ENCODE data around the gene SPDYE3. TPM values are rescaled to one million over a fixed set of nuclear protein-coding genes. Genes with fewer than 3 reads are reported as not detected.

The SPDYE3 gene
- total RNA-seq, 1 donor from 2014 or later, result not detected

Other genes starting within 250 kb of the SPDYE3 start
- 23.6 and 25.5 TPM in 2 replicates for gene ZNF3, start 226.0 kb upstream of the SPDYE3 start, total RNA-seq
- gene COPS6, start 218.7 kb upstream of the SPDYE3 start, total RNA-seq, result 116 and 119 TPM in 2 replicates
- gene MCM7, start 206.3 kb upstream of the SPDYE3 start, total RNA-seq, result 383 and 389 TPM in 2 replicates
- 12.2 and 16.4 TPM in 2 replicates for gene AP4M1, start 206.1 kb upstream of the SPDYE3 start, total RNA-seq
- gene TAF6, start 188.3 kb upstream of the SPDYE3 start, total RNA-seq, result 68.1 and 76.9 TPM in 2 replicates
- 17.0 and 19.1 TPM in 2 replicates for gene CNPY4, start 188.1 kb upstream of the SPDYE3 start, total RNA-seq
- 2.8 and 2.9 TPM in 2 replicates for gene MBLAC1, start 180.7 kb upstream of the SPDYE3 start, total RNA-seq
- 125 and 130 TPM in 2 replicates for gene LAMTOR4, start 158.8 kb upstream of the SPDYE3 start, total RNA-seq
- gene TRAPPC14, start 149.0 kb upstream of the SPDYE3 start, total RNA-seq, result 31.2 and 33.2 TPM in 2 replicates
- gene GAL3ST4, start 139.1 kb upstream of the SPDYE3 start, total RNA-seq, result 2.4 and 2.8 TPM in 2 replicates
- 7.0 and 7.8 TPM in 2 replicates for gene GPC2, start 130.3 kb upstream of the SPDYE3 start, total RNA-seq
- 20.6 and 22.3 TPM in 2 replicates for gene STAG3, start 129.8 kb upstream of the SPDYE3 start, total RNA-seq
- gene PVRIG, start 87.8 kb upstream of the SPDYE3 start, total RNA-seq, result 18.7 and 21.7 TPM in 2 replicates
- gene PILRB, start 50.4 kb downstream of the SPDYE3 start, total RNA-seq, result 86.2 and 87.5 TPM in 2 replicates
- gene PILRA, start 65.8 kb downstream of the SPDYE3 start, total RNA-seq, result 12.3 TPM in 2 replicates
- 1.1 and 3.5 TPM in 2 replicates for gene ZCWPW1, start 121.0 kb downstream of the SPDYE3 start, total RNA-seq
- 50.9 and 51.0 TPM in 2 replicates for gene MEPCE, start 122.1 kb downstream of the SPDYE3 start, total RNA-seq
- gene PPP1R35, start 128.8 kb downstream of the SPDYE3 start, total RNA-seq, result 59.8 and 63.6 TPM in 2 replicates
- gene SPACDR, start 156.6 kb downstream of the SPDYE3 start, total RNA-seq, result 3.2 and 4.5 TPM in 2 replicates
- gene TSC22D4, start 171.5 kb downstream of the SPDYE3 start, total RNA-seq, result 103 and 106 TPM in 2 replicates
- 0.27 and 0.34 TPM in 2 replicates for gene NYAP1, start 176.2 kb downstream of the SPDYE3 start, total RNA-seq
- gene AGFG2, start 231.5 kb downstream of the SPDYE3 start, total RNA-seq, result 75.5 and 75.7 TPM in 2 replicates